ENCODE results near the gene EPB41L4B.
A peak's percentile ranks its signal among the peaks of the same experiment; 100 is the strongest.

The EPB41L4B gene

DNA sequence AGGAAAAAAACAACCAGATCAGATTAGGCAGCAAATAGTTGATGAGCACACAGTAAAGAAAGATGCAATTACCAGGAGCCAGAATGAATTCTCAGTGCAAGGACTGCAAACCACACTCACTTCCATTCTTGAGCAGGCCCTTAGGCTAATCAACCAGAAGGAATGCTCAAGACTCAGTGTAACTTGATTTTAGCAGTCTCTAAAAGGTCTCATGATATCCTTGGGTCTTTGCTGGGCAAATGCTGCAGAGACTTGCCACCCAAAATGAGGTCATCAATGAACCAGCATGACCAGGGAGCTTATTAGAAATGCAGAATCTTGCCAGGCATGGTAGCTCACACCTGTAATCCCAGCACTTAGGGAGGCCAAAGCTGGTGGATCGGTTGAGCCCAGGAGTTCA is 181.0 kb downstream of the EPB41L4B start:
- TF ChIP-seq MYC (IDR thresholded peaks at IDR 0.05; ENCODE audit: low read depth, low read length) (no peak), POLR2A (IDR thresholded peaks at IDR 0.05; ENCODE audit: extremely low read depth, insufficient read length) (no peak)
- TF ChIP-seq, protein P1, sequence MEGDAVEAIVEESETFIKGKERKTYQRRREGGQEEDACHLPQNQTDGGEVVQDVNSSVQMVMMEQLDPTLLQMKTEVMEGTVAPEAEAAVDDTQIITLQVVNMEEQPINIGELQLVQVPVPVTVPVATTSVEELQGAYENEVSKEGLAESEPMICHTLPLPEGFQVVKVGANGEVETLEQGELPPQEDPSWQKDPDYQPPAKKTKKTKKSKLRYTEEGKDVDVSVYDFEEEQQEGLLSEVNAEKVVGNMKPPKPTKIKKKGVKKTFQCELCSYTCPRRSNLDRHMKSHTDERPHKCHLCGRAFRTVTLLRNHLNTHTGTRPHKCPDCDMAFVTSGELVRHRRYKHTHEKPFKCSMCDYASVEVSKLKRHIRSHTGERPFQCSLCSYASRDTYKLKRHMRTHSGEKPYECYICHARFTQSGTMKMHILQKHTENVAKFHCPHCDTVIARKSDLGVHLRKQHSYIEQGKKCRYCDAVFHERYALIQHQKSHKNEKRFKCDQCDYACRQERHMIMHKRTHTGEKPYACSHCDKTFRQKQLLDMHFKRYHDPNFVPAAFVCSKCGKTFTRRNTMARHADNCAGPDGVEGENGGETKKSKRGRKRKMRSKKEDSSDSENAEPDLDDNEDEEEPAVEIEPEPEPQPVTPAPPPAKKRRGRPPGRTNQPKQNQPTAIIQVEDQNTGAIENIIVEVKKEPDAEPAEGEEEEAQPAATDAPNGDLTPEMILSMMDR (IDR thresholded peaks at IDR 0.05; ENCODE audit: low read depth, low read length): no peak
- TF ChIP-seq, protein P2, sequence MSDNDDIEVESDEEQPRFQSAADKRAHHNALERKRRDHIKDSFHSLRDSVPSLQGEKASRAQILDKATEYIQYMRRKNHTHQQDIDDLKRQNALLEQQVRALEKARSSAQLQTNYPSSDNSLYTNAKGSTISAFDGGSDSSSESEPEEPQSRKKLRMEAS (IDR thresholded peaks at IDR 0.05; ENCODE audit: low read depth, low read length): no peak
- no peak overlapping the region for H3K4me3 ChIP-seq (ENCODE audit: low read depth, low read length)
- DNase-seq (ENCODE audit: low read depth): no peak

DNA sequence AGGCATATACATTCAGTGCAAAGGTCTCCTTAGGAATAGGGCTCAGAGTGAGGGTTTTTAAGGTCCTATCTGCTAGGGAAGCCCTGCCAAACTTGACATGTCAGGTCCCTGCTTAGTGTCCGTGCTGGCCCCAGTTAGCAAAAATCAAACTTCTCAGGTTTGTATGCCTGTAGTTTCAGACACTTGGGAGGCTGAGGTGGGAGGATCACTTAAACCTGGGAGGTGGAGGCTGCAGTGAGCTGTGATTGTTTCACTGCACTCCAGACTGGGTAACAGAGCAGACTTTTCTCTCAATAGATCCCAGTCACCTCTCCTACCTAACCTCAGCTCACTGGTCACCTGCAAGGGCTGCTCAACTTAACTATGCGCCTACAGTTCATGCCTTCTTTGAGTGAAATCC is 182.4 kb downstream of the EPB41L4B start:
- no peak for DNase-seq (ENCODE audit: low read depth)
- no peak overlapping the region for H3K4me3 ChIP-seq (ENCODE audit: low read depth, low read length)
- TF ChIP-seq, protein P2 (IDR thresholded peaks at IDR 0.05; ENCODE audit: low read depth, low read length): no peak
- TF ChIP-seq POLR2A (IDR thresholded peaks at IDR 0.05; ENCODE audit: extremely low read depth, insufficient read length): no peak
- TF ChIP-seq, protein P1 (IDR thresholded peaks at IDR 0.05; ENCODE audit: low read depth, low read length): no peak
- no peak for TF ChIP-seq MYC (IDR thresholded peaks at IDR 0.05; ENCODE audit: low read depth, low read length)

DNA sequence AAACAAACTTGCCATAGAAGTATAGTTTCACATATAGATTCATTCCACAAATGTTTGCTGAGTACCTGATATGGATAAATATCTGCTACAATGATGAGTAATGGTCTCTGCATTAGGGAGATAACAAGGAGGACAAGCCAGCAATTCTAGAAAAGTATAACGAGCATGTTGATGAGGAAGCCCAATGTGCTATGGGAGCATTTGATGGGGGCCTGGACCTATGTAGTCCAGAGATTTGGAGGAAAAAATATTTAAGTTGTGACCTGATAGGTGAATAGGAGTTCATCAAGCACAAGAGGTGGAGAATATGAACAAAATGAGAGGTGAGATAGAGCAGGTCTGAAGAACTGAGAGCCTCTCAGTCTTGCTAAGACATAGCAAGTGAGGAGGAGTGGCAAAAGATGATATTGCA is 186.7 kb downstream of the EPB41L4B start:
- TF ChIP-seq, protein P2 (IDR thresholded peaks at IDR 0.05; ENCODE audit: low read depth, low read length): no peak
- TF ChIP-seq MYC (IDR thresholded peaks at IDR 0.05; ENCODE audit: low read depth, low read length) (no peak), POLR2A (IDR thresholded peaks at IDR 0.05; ENCODE audit: extremely low read depth, insufficient read length) (no peak)
- TF ChIP-seq, protein P1 (IDR thresholded peaks at IDR 0.05; ENCODE audit: low read depth, low read length): no peak
- no peak for DNase-seq (ENCODE audit: low read depth)
- no peak overlapping the region for H3K4me3 ChIP-seq (ENCODE audit: low read depth, low read length)

- no peak overlapping the region for H3K4me3 ChIP-seq (ENCODE audit: low read depth, low read length)
- no peak for DNase-seq (ENCODE audit: low read depth)
- TF ChIP-seq, protein P2 (IDR thresholded peaks at IDR 0.05; ENCODE audit: low read depth, low read length): no peak
- no peak for TF ChIP-seq POLR2A (IDR thresholded peaks at IDR 0.05; ENCODE audit: extremely low read depth, insufficient read length)
- TF ChIP-seq MYC (IDR thresholded peaks at IDR 0.05; ENCODE audit: low read depth, low read length): no peak
- TF ChIP-seq, protein P1 (IDR thresholded peaks at IDR 0.05; ENCODE audit: low read depth, low read length): no peak
These were observed 187.3 kb downstream of the EPB41L4B start for GRCh38 chr9:109133533-109133932.

GRCh38 chr9:109132567-109133021 is 188.3 kb downstream of the EPB41L4B start:
- H3K4me3 ChIP-seq (ENCODE audit: low read depth, low read length): no peak overlapping the region
- peak; percentile 56 for DNase-seq (ENCODE audit: low read depth)
- TF ChIP-seq, protein P1 (IDR thresholded peaks at IDR 0.05; ENCODE audit: low read depth, low read length): peak; percentile 14
- TF ChIP-seq POLR2A (IDR thresholded peaks at IDR 0.05; ENCODE audit: extremely low read depth, insufficient read length): no peak
- TF ChIP-seq, protein P2 (IDR thresholded peaks at IDR 0.05; ENCODE audit: low read depth, low read length): no peak
- TF ChIP-seq MYC (IDR thresholded peaks at IDR 0.05; ENCODE audit: low read depth, low read length): no peak

Measured in NB4 (cell line).